Gastrocnemius medialis (tissue), 4 donors: ENCODE results near the gene GRID2.

Experiments
- CTCF ChIP-seq, 5 experiments: fragments of 450-650 bp in 3 of 5; fragments of 200-600 bp in 2 of 5; sonication (generic) in 2 of 5; IDR thresholded peaks in 4 of 5; conservative IDR thresholded peaks in 1 of 5; 1 replicate in 4 of 5; 2 replicates in 1 of 5; pipeline ENCODE4 v1.5.1; 2016 to 2019; ENCODE audit warnings: antibody characterized with exemption in 5 of 5, mild to moderate bottlenecking in 3 of 5, moderate library complexity in 3 of 5
- POLR2A ChIP-seq, 2 donors: fragments of 450-650 bp; IDR thresholded peaks; one replicate each; pipeline ENCODE4 v1.6.1; 2017; ENCODE audit warnings: antibody characterized with exemption in 2 of 2, mild to moderate bottlenecking in 2 of 2, moderate library complexity in 2 of 2

GRCh38 chr4:93743635-93744034 is 1439.9 kb downstream of the GRID2 start:
- TF ChIP-seq POLR2A (IDR thresholded peaks at IDR 0.05): no peak
- no peak for TF ChIP-seq CTCF (IDR thresholded peaks at IDR 0.05 in 4 of 5, conservative IDR thresholded peaks at IDR 0.05 in 1 of 5)
